H1 (cell line): ENCODE results near the gene NOC3L. TPM values are rescaled to one million over a fixed set of nuclear protein-coding genes. Genes with fewer than 3 reads are reported as not detected.

Experiments used
- CTCF ChIA-PET: fragments of 300-600 bp; sonication (Branson Sonifier 250); formaldehyde crosslinking; loops from one replicate; lab custom pipeline; 2021; ENCODE audit not compliant: partially characterized antibody; lab: Charles Lee
- POLR2A ChIA-PET: fragments of 300-600 bp; sonication (Branson Sonifier 250); formaldehyde crosslinking; loops from one replicate; lab custom pipeline; 2021; ENCODE audit warnings: inconsistent platforms; ENCODE audit not compliant: partially characterized antibody; lab: Charles Lee
- DNase-seq, 2 experiments: peaks; one replicate each; pipeline versions ENCODE4 v3.0.0 to v3.0.0-alpha.2; 2010 to 2022; ENCODE audit warnings: low spot score in 2 of 2, low read depth in 1 of 2, mixed read lengths in 1 of 2
- FAIRE-seq: peaks from 2 replicates; lab custom pipeline; 2011; peaks lifted over from hg19 to GRCh38; lab: Jason Lieb, UNC
- H2AFZ ChIP-seq: 2 replicates; pipeline ENCODE4 v1.8.1; 2012; ENCODE audit warnings: low read length, inconsistent platforms
- H2AK5ac ChIP-seq: 2 replicates; pipeline ENCODE4 v1.6.1; 2013; ENCODE audit warnings: low read depth, low read length
- H2BK120ac ChIP-seq: replicated peaks from 2 replicates; pipeline ENCODE3; 2013; ENCODE audit warnings: low read depth, low read length, inconsistent platforms
- H2BK12ac ChIP-seq: 2 replicates; pipeline ENCODE4 v1.6.1; 2013; ENCODE audit warnings: low read depth, low read length
- H2BK15ac ChIP-seq: 2 replicates; pipeline ENCODE4 v1.6.1; 2013; ENCODE audit warnings: low read length
- H2BK20ac ChIP-seq: 2 replicates; pipeline ENCODE4 v1.6.1; 2013; ENCODE audit warnings: low read length
- H2BK5ac ChIP-seq: 2 replicates; pipeline ENCODE4 v1.6.1; 2013; ENCODE audit warnings: low read depth, low read length
- H3K14ac ChIP-seq: 2 replicates; pipeline ENCODE4 v1.6.1; 2013; ENCODE audit warnings: inconsistent platforms; ENCODE audit not compliant: insufficient read length
- H3K18ac ChIP-seq: 2 replicates; pipeline ENCODE4 v1.6.1; 2013; ENCODE audit warnings: low read length; ENCODE audit errors: extremely low read depth
- H3K23ac ChIP-seq: 2 replicates; pipeline ENCODE4 v1.6.1; 2013; ENCODE audit warnings: inconsistent platforms; ENCODE audit not compliant: insufficient read length
- H3K23me2 ChIP-seq: 2 replicates; pipeline ENCODE4 v1.6.1; 2013; ENCODE audit warnings: low read depth, low read length
- H3K27ac ChIP-seq: 2 replicates; pipeline ENCODE4 v1.6.1; 2011; ENCODE audit warnings: low read depth, low read length, inconsistent platforms
- H3K27me3 ChIP-seq, 4 experiments: replicated peaks in 1 of 4; 1 replicate in 1 of 4; 2 replicates in 3 of 4; pipeline versions ENCODE4 v1.6.1 to v1.8.1; 2011 to 2013; ENCODE audit warnings: low read length in 3 of 4, mild to moderate bottlenecking in 3 of 4, inconsistent platforms in 2 of 4, mixed read lengths in 2 of 4, moderate library complexity in 1 of 4; ENCODE audit not compliant: control insufficient read depth in 3 of 4, insufficient read depth in 3 of 4; ENCODE audit errors: extremely low read depth in 1 of 4
- H3K36me3 ChIP-seq, 4 experiments: 2 replicates each; pipeline versions ENCODE4 v1.6.1 to v1.8.1; 2011 to 2013; ENCODE audit warnings: mild to moderate bottlenecking in 4 of 4, low read length in 3 of 4, moderate library complexity in 2 of 4, control low read depth in 1 of 4, inconsistent platforms in 1 of 4; ENCODE audit not compliant: insufficient read depth in 4 of 4, control insufficient read depth in 2 of 4
- H3K4ac ChIP-seq: replicated peaks from 2 replicates; pipeline ENCODE3; 2013; ENCODE audit warnings: low read length, low read depth, mixed read lengths, inconsistent platforms; ENCODE audit not compliant: insufficient read length
- H3K4me1 ChIP-seq, 4 experiments: replicated peaks in 1 of 4; 1 replicate in 1 of 4; 2 replicates in 3 of 4; pipeline versions ENCODE4 v1.6.1 to v1.8.1; 2011 to 2013; ENCODE audit warnings: low read length in 3 of 4, inconsistent platforms in 2 of 4, mixed read lengths in 1 of 4; ENCODE audit not compliant: insufficient read depth in 4 of 4, control insufficient read depth in 3 of 4
- H3K4me2 ChIP-seq, 2 experiments: 2 replicates each; pipeline versions ENCODE4 v1.6.1 to v1.8.1; 2011 to 2013; ENCODE audit warnings: low read depth in 2 of 2, low read length in 2 of 2, control low read depth in 1 of 2, inconsistent platforms in 1 of 2, mild to moderate bottlenecking in 1 of 2; ENCODE audit not compliant: insufficient read depth in 1 of 2
- H3K4me3 ChIP-seq, 4 experiments: fragments of 200-600, 300-600 bp in 1 of 4; sonication (generic), shearing (Covaris generic), sonication (Bioruptor Twin) in 1 of 4; 2 replicates each; pipeline versions ENCODE4 v1.5.1 to v1.8.1; 2011 to 2016; ENCODE audit warnings: low read length in 4 of 4, low read depth in 3 of 4, control low read depth in 2 of 4, inconsistent platforms in 2 of 4, mild to moderate bottlenecking in 2 of 4, mixed read lengths in 1 of 4, moderate library complexity in 1 of 4; ENCODE audit not compliant: insufficient read depth in 2 of 4; ENCODE audit errors: extremely low read depth in 1 of 4
- H3K56ac ChIP-seq: replicated peaks from 2 replicates; pipeline ENCODE3; 2013; ENCODE audit warnings: low read depth, mild to moderate bottlenecking, mixed read lengths, low read length, inconsistent platforms; ENCODE audit not compliant: insufficient read length
- H3K79me1 ChIP-seq: 2 replicates; pipeline ENCODE4 v1.6.1; 2013; ENCODE audit warnings: low read depth, low read length, control low read depth
- H3K79me2 ChIP-seq, 2 experiments: 2 replicates each; pipeline versions ENCODE4 v1.6.1 to v1.8.1; 2012 to 2013; ENCODE audit warnings: low read length in 2 of 2, mild to moderate bottlenecking in 2 of 2, inconsistent platforms in 1 of 2; ENCODE audit not compliant: insufficient read depth in 2 of 2, control insufficient read depth in 1 of 2
- H3K9ac ChIP-seq, 4 experiments: replicated peaks in 1 of 4; 1 replicate in 1 of 4; 2 replicates in 3 of 4; pipeline versions ENCODE4 v1.6.1 to v1.8.1; 2011 to 2013; ENCODE audit warnings: low read depth in 3 of 4, low read length in 3 of 4, control low read depth in 2 of 4, mild to moderate bottlenecking in 2 of 4, moderate library complexity in 2 of 4, inconsistent platforms in 1 of 4; ENCODE audit errors: extremely low read depth in 1 of 4
- H3K9me3 ChIP-seq, 2 experiments: 2 replicates each; pipeline versions ENCODE4 v1.6.1 to v1.8.1; 2012 to 2013; ENCODE audit warnings: mild to moderate bottlenecking in 2 of 2, moderate library complexity in 2 of 2, control low read depth in 1 of 2, inconsistent platforms in 1 of 2, low read depth in 1 of 2, low read length in 1 of 2, mixed read lengths in 1 of 2; ENCODE audit not compliant: insufficient read depth in 2 of 2
- H4K20me1 ChIP-seq, 2 experiments: replicated peaks in 1 of 2; 2 replicates each; pipeline versions ENCODE3 to v1.8.1; 2011 to 2013; ENCODE audit warnings: inconsistent platforms in 2 of 2, low read length in 2 of 2, mild to moderate bottlenecking in 1 of 2; ENCODE audit not compliant: insufficient read depth in 2 of 2, control insufficient read depth in 1 of 2
- H4K5ac ChIP-seq: 2 replicates; pipeline ENCODE4 v1.6.1; 2013; ENCODE audit warnings: low read length, low read depth, mixed read lengths, inconsistent platforms; ENCODE audit not compliant: insufficient read length
- H4K8ac ChIP-seq: 2 replicates; pipeline ENCODE4 v1.8.0; 2013; ENCODE audit warnings: mild to moderate bottlenecking, moderate library complexity, low read length, inconsistent platforms; ENCODE audit not compliant: insufficient read depth; ENCODE audit errors: extremely low read depth
- H4K91ac ChIP-seq: replicated peaks from 2 replicates; pipeline ENCODE3; 2013; ENCODE audit warnings: low read length, mixed read lengths, inconsistent platforms; ENCODE audit not compliant: insufficient read length
- CREB1 ChIP-seq: IDR thresholded peaks from 2 replicates; pipeline ENCODE4 v1.6.1; 2012; ENCODE audit warnings: inconsistent platforms
- CTCF ChIP-seq, 3 experiments: IDR thresholded peaks; 1 replicate in 2 of 3; 2 replicates in 1 of 3; pipeline versions ENCODE4 v1.5.1 to v1.6.1; 2011; ENCODE audit warnings: low read length in 3 of 3, mild to moderate bottlenecking in 3 of 3, inconsistent platforms in 2 of 3, low read depth in 1 of 3, moderate library complexity in 1 of 3; ENCODE audit not compliant: insufficient read depth in 1 of 3; ENCODE audit errors: control extremely low read depth in 1 of 3
- EZH2 ChIP-seq: fragments of 200-600 bp; sonication (generic); IDR thresholded peaks from 2 replicates; pipeline ENCODE4 v1.7.1; 2012; ENCODE audit warnings: low read depth, mild to moderate bottlenecking, moderate library complexity, low read length, inconsistent platforms; ENCODE audit not compliant: severe bottlenecking
- GTF2F1 ChIP-seq: IDR thresholded peaks from 2 replicates; pipeline ENCODE4 v1.6.1; 2012; ENCODE audit warnings: low read depth, low read length, improper control_type of control experiment, borderline replicate concordance
- JUND ChIP-seq: IDR thresholded peaks from 2 replicates; pipeline ENCODE4 v1.6.1; 2011; ENCODE audit warnings: mild to moderate bottlenecking, improper control_type of control experiment, low read length
- MAFK ChIP-seq: IDR thresholded peaks from 2 replicates; pipeline ENCODE4 v1.6.1; 2012; ENCODE audit warnings: low read depth, mild to moderate bottlenecking, improper control_type of control experiment, low read length
- MAX ChIP-seq: IDR thresholded peaks from 2 replicates; pipeline ENCODE4 v1.6.1; 2012; ENCODE audit warnings: inconsistent platforms
- NANOG ChIP-seq: IDR thresholded peaks from 2 replicates; pipeline ENCODE4 v1.6.1; 2011; ENCODE audit warnings: low read length, low read depth, mild to moderate bottlenecking, inconsistent platforms; ENCODE audit not compliant: insufficient read depth, poor library complexity, severe bottlenecking
- SIN3A ChIP-seq, 2 experiments: IDR thresholded peaks in 1 of 2; conservative IDR thresholded peaks in 1 of 2; 2 replicates each; pipeline ENCODE4 v1.6.1; 2011 to 2012; ENCODE audit warnings: low read length in 2 of 2, improper control_type of control experiment in 1 of 2, low read depth in 1 of 2, mild to moderate bottlenecking in 1 of 2
- SRF ChIP-seq: IDR thresholded peaks from 2 replicates; pipeline ENCODE4 v1.6.1; 2011; ENCODE audit warnings: mild to moderate bottlenecking, low read depth, low read length, moderate library complexity
- TAF1 ChIP-seq: IDR thresholded peaks from 2 replicates; pipeline ENCODE4 v1.6.1; 2011; ENCODE audit warnings: mild to moderate bottlenecking, low read depth, low read length
- TBP ChIP-seq: IDR thresholded peaks from 2 replicates; pipeline ENCODE4 v1.6.1; 2011; ENCODE audit warnings: low read depth, low read length, improper control_type of control experiment
- TEAD4 ChIP-seq: IDR thresholded peaks from 2 replicates; pipeline ENCODE4 v1.6.1; 2012; ENCODE audit warnings: low read depth, low read length, inconsistent platforms, mixed read lengths
- polyA plus RNA-seq, 7 experiments: library from polyadenylated mRNA; depleted of rRNA in 3 of 7; stranded (reverse) in 5 of 7; unstranded in 2 of 7; fragments of >200 nt in 5 of 7; fragments of 200-250 nt in 2 of 7; gene quantifications; 1 replicate in 5 of 7; 2 replicates in 1 of 7; 4 replicates in 1 of 7; pipeline versions ENCODE4 v1.2.1 to v1.2.3, GENCODE V29; 2011 to 2013; ENCODE audit warnings: missing spikeins in 2 of 7, mixed read lengths in 2 of 7
- total RNA-seq: library from RNA; stranded (reverse); fragmentation: NEBNext Ultra II Directional; extraction: Animal tissue kit (Norgen Biotek cat#: 25700); gene quantifications from 2 replicates; pipeline ENCODE4 v1.2.1, GENCODE V29; 2021

The NOC3L gene
- total and polyA plus RNA-seq, 2 of the 8 experiments (the other 6 are each of a cell fraction or from before 2014, with no cell fraction given), result 7.1 to 39.1 TPM

- no peak for FAIRE-seq
- H3K9me3 ChIP-seq, result no peaks in the 10 kb centered on the region
- H3K27me3 ChIP-seq, result peaks cover 1 to 24% (median 16%) of the 10 kb centered on the region in 4 experiments
- H4K8ac ChIP-seq, result no peak overlapping the region
- no peak overlapping the region for H4K5ac ChIP-seq
- no peak overlapping the region for H2AK5ac ChIP-seq
- peaks cover 0 to 4% (median under 1%) of the 10 kb centered on the region in 4 experiments; a peak in 2 of 7 replicates for H3K4me1 ChIP-seq
- H3K4me2 ChIP-seq, result no peak overlapping the region
- DNase-seq, result no peak
- H3K18ac ChIP-seq, result no peak overlapping the region
- no peak overlapping the region for H3K56ac ChIP-seq
- H3K27ac ChIP-seq, result no peak overlapping the region
- no peak overlapping the region for H2AFZ ChIP-seq
- no peak overlapping the region for H2BK15ac ChIP-seq
- no peak overlapping the region for H3K14ac ChIP-seq
- no peaks in the 10 kb centered on the region for H3K36me3 ChIP-seq
- H2BK12ac ChIP-seq, result no peak overlapping the region
- no peak overlapping the region for H2BK120ac ChIP-seq
- H3K23me2 ChIP-seq, result peaks cover 12% of the 10 kb centered on the region
- H4K91ac ChIP-seq, result no peak overlapping the region
- no peak overlapping the region for H3K4ac ChIP-seq
- H3K79me2 ChIP-seq, result no peaks in the 10 kb centered on the region
- no peak overlapping the region for H2BK20ac ChIP-seq
- H3K9ac ChIP-seq, result no peak overlapping the region
- POLR2A ChIA-PET, result no interaction called here
- H3K4me3 ChIP-seq, result no peak overlapping the region
- peaks cover 0 to 2% of the 10 kb centered on the region in 2 experiments for H4K20me1 ChIP-seq
- CTCF ChIA-PET, result interaction anchor here (0.6 to 1.0 kb wide), 2 partner anchors 43 to 1196 kb away, joined by 3 to 5 read pairs; no protein-coding TSS in a partner anchor
- H3K23ac ChIP-seq, result no peak overlapping the region
- no peaks in the 10 kb centered on the region for H3K79me1 ChIP-seq
- H2BK5ac ChIP-seq, result no peak overlapping the region
- TF ChIP-seq NANOG, result no peak
- no peak for TF ChIP-seq TEAD4
- no peak for TF ChIP-seq EZH2
- no peak for TF ChIP-seq CTCF (IDR thresholded peaks at IDR 0.05; ENCODE audit: control extremely low read depth in 1 of 3, insufficient read depth in 1 of 3, low read depth in 1 of 3, low read length in 3 of 3)
- TF ChIP-seq CREB1, result no peak
- TF ChIP-seq MAX, result no peak
- no peak for TF ChIP-seq MAFK
- TF ChIP-seq SRF, result no peak
- TF ChIP-seq TBP, result no peak
- no peak for TF ChIP-seq JUND
- TF ChIP-seq SIN3A (conservative IDR thresholded peaks at IDR 0.05 in 1 of 2, IDR thresholded peaks at IDR 0.05 in 1 of 2; ENCODE audit: low read depth in 1 of 2, low read length in 2 of 2), result no peak
- no peak for TF ChIP-seq TAF1
- TF ChIP-seq GTF2F1, result no peak
Measured at GRCh38 chr10:94405406-94405805, 42.7 kb upstream of the NOC3L start.
